ENCODE data around the gene FN1. TPM values are rescaled to one million over a fixed set of nuclear protein-coding genes. Genes with fewer than 3 reads are reported as not detected.

FN1 gene
- total and polyA plus RNA-seq, 12 donors = 44.6 to 322 (median 110) TPM

- Histone ChIP-seq H3K4me1 (replicated peaks in 1 of 2) (no peaks in the 10 kb centered on the region), H3K4me3 (no peak overlapping the region), H3K9me3 (replicated peaks in 1 of 3) (no peaks in the 10 kb centered on the region), H3K27me3 (no peaks in the 10 kb centered on the region), H3K36me3 (replicated peaks in 1 of 2) (no peaks in the 10 kb centered on the region), H3K27ac (no peak overlapping the region)
- WGBS, 4 donors = 50 to 76% (median 72%) methylated on average over 3 of the region's 3 CpGs
- DNase-seq = no peak
- intact Hi-C loops (cut with DNase I) = no loop called here
- TF ChIP-seq POLR2A (IDR thresholded peaks at IDR 0.05) (no peak), CTCF (IDR thresholded peaks at IDR 0.05) (no peak)
These were observed 16.8 kb downstream of the FN1 start for GRCh38 chr2:215419113-215419512.

GRCh38 chr2:215418064-215418963 is 17.6 kb downstream of the FN1 start:
- intact Hi-C loops (cut with DNase I) = no loop called here

DNA sequence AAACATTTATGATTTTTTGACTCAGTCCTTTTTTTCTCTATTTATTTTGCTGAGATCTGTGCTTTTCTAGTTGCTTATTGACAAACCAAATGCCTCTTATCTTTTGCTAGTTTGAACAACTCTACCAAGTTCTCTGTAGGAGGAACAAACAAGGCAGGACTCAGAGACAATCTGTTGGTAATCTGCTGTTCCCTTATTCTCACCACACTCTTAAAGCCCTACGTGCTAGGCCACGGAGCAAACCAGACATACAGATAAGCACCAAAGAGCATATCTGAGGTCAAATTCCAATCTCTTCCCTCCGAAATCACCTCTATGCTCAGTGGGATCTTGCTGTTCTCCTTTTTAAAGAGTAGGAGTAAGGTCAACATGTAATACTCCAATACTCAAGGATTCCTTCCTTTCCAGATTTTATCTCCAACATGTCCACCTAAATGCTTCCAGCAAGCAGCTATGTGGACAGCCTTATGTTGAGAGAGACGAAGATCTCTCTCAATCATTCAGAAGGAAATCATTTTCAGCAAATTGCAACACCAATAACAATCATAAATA is 18.4 kb downstream of the FN1 start:
- no peaks in the 10 kb centered on the region for H3K4me1 ChIP-seq (replicated peaks in 1 of 2)
- no peaks in the 10 kb centered on the region for H3K9me3 ChIP-seq (replicated peaks in 1 of 3)
- WGBS, 4 donors = 63 to 83% (median 74%) methylated on average over 4 of the region's 4 CpGs
- no peak overlapping the region for H3K4me3 ChIP-seq
- TF ChIP-seq CTCF (IDR thresholded peaks at IDR 0.05) = no peak
- no peak for TF ChIP-seq POLR2A (IDR thresholded peaks at IDR 0.05)
- no peaks in the 10 kb centered on the region for H3K36me3 ChIP-seq (replicated peaks in 1 of 2)
- H3K27me3 ChIP-seq = no peaks in the 10 kb centered on the region
- no peak for DNase-seq
- intact Hi-C loops (cut with DNase I) = no loop called here
- no peak overlapping the region for H3K27ac ChIP-seq

More at GRCh38 chr2:215418064-215418963, 17.6 kb downstream of the FN1 start:
- Histone ChIP-seq H3K27me3 (no peaks in the 10 kb centered on the region), H3K36me3 (replicated peaks in 1 of 2) (no peaks in the 10 kb centered on the region), H3K4me1 (replicated peaks in 1 of 2) (no peaks in the 10 kb centered on the region), H3K9me3 (replicated peaks in 1 of 3) (no peaks in the 10 kb centered on the region), H3K4me3 (no peak overlapping the region), H3K27ac (no peak overlapping the region)
- TF ChIP-seq CTCF (IDR thresholded peaks at IDR 0.05) = no peak
- no peak for TF ChIP-seq POLR2A (IDR thresholded peaks at IDR 0.05)
- 73 to 82% (median 78%) methylated on average over 3 of the region's 3 CpGs for WGBS, 4 donors
- no peak for DNase-seq

- WGBS, 4 donors = 33 to 85% (median 74%) methylated on average over 2 of the region's 2 CpGs
- no peak for DNase-seq
These were observed 19.2 kb downstream of the FN1 start for GRCh38 chr2:215416656-215417055.

More at GRCh38 chr2:215416656-215417055, 19.2 kb downstream of the FN1 start:
- Histone ChIP-seq H3K27ac (no peak overlapping the region), H3K27me3 (no peaks in the 10 kb centered on the region), H3K4me3 (no peak overlapping the region), H3K4me1 (replicated peaks in 1 of 2) (no peaks in the 10 kb centered on the region), H3K9me3 (replicated peaks in 1 of 3) (no peaks in the 10 kb centered on the region), H3K36me3 (replicated peaks in 1 of 2) (no peaks in the 10 kb centered on the region)
- no peak for TF ChIP-seq POLR2A (IDR thresholded peaks at IDR 0.05)
- TF ChIP-seq CTCF (IDR thresholded peaks at IDR 0.05) = no peak
- intact Hi-C loops (cut with DNase I) = no loop called here
